Breast epithelium (tissue), 3 donors: Measurements from ENCODE around the gene CTNS.

Source experiments
- POLR2A ChIP-seq: fragments of 450-650 bp; IDR thresholded peaks from one replicate; pipeline ENCODE4 v1.6.1; 2016; ENCODE audit warnings: antibody characterized with exemption, mild to moderate bottlenecking, moderate library complexity
- TF ChIP-seq, protein P1 (sequence below), 3 donors: fragments of 450-650 bp; IDR thresholded peaks; one replicate each; pipeline ENCODE4 v1.5.1; 2016 to 2017; ENCODE audit warnings: antibody characterized with exemption in 3 of 3, mild to moderate bottlenecking in 3 of 3, moderate library complexity in 3 of 3

GRCh38 chr17:3596804-3597464 lies 39.6 kb upstream of the CTNS start:
- TF ChIP-seq, protein P1, sequence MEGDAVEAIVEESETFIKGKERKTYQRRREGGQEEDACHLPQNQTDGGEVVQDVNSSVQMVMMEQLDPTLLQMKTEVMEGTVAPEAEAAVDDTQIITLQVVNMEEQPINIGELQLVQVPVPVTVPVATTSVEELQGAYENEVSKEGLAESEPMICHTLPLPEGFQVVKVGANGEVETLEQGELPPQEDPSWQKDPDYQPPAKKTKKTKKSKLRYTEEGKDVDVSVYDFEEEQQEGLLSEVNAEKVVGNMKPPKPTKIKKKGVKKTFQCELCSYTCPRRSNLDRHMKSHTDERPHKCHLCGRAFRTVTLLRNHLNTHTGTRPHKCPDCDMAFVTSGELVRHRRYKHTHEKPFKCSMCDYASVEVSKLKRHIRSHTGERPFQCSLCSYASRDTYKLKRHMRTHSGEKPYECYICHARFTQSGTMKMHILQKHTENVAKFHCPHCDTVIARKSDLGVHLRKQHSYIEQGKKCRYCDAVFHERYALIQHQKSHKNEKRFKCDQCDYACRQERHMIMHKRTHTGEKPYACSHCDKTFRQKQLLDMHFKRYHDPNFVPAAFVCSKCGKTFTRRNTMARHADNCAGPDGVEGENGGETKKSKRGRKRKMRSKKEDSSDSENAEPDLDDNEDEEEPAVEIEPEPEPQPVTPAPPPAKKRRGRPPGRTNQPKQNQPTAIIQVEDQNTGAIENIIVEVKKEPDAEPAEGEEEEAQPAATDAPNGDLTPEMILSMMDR (IDR thresholded peaks at IDR 0.05): no peak
- TF ChIP-seq POLR2A: no peak
